ENCODE results near the gene ZFR. TPM values are rescaled to one million over a fixed set of nuclear protein-coding genes. Genes with fewer than 3 reads are reported as not detected.

The ZFR gene
- total and polyA plus RNA-seq, 7 donors = 25.8 to 99.9 (median 71.8) TPM

GRCh38 chr5:32474209-32474854 lies 29.8 kb upstream of the ZFR start:
- WGBS, 2 donors = 22 to 63% methylated on average over 9 of the region's 9 CpGs
- TF ChIP-seq POLR2AphosphoS5 (IDR thresholded peaks at IDR 0.05) (no peak), POLR2A (IDR thresholded peaks at IDR 0.05) (no peak), EP300 (IDR thresholded peaks at IDR 0.05) (no peak)
- TF ChIP-seq, protein P1, sequence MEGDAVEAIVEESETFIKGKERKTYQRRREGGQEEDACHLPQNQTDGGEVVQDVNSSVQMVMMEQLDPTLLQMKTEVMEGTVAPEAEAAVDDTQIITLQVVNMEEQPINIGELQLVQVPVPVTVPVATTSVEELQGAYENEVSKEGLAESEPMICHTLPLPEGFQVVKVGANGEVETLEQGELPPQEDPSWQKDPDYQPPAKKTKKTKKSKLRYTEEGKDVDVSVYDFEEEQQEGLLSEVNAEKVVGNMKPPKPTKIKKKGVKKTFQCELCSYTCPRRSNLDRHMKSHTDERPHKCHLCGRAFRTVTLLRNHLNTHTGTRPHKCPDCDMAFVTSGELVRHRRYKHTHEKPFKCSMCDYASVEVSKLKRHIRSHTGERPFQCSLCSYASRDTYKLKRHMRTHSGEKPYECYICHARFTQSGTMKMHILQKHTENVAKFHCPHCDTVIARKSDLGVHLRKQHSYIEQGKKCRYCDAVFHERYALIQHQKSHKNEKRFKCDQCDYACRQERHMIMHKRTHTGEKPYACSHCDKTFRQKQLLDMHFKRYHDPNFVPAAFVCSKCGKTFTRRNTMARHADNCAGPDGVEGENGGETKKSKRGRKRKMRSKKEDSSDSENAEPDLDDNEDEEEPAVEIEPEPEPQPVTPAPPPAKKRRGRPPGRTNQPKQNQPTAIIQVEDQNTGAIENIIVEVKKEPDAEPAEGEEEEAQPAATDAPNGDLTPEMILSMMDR (IDR thresholded peaks at IDR 0.05) = no peak
- no peaks in the 10 kb centered on the region for H3K27me3 ChIP-seq
- DNase-seq = no peak
- H3K4me1 ChIP-seq = no peaks in the 10 kb centered on the region
- H3K9me3 ChIP-seq = no peaks in the 10 kb centered on the region
- intact Hi-C loops (cut with DNase I) = no loop called here
- no peak overlapping the region for H3K4me3 ChIP-seq
- no peak overlapping the region for H3K27ac ChIP-seq
- H3K36me3 ChIP-seq = no peaks in the 10 kb centered on the region

DNA sequence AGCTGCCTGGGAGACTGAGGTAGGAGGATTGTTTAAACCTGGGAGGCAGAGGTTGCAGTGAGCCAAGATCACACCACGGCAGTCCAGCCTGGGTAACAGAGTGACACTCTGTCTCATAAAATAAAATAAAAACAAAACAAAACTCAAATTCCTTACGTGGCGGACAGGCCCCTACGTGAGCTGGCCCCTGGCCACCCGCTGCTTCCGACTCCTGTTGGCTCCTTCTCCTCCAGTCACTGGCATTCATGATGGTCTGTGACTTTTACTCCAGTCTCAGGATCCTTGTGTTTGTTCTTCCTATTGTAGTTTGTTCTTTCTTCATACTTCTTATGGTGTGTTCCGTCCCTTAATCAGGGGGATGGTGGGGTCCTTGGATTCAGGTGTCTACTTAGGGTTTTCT lies 28.5 kb upstream of the ZFR start:
- no peaks in the 10 kb centered on the region for H3K27me3 ChIP-seq
- no peak overlapping the region for H3K4me3 ChIP-seq
- no peak for DNase-seq
- no peaks in the 10 kb centered on the region for H3K9me3 ChIP-seq
- WGBS, 2 donors = 85 to 86% methylated on average over 7 of the region's 7 CpGs
- TF ChIP-seq, protein P1 (IDR thresholded peaks at IDR 0.05) = no peak
- no peak for TF ChIP-seq POLR2AphosphoS5 (IDR thresholded peaks at IDR 0.05)
- TF ChIP-seq EP300 (IDR thresholded peaks at IDR 0.05) = no peak
- no peak for TF ChIP-seq POLR2A (IDR thresholded peaks at IDR 0.05)
- intact Hi-C loops (cut with DNase I) = no loop called here
- no peaks in the 10 kb centered on the region for H3K4me1 ChIP-seq
- H3K27ac ChIP-seq = no peak overlapping the region
- no peaks in the 10 kb centered on the region for H3K36me3 ChIP-seq

DNA sequence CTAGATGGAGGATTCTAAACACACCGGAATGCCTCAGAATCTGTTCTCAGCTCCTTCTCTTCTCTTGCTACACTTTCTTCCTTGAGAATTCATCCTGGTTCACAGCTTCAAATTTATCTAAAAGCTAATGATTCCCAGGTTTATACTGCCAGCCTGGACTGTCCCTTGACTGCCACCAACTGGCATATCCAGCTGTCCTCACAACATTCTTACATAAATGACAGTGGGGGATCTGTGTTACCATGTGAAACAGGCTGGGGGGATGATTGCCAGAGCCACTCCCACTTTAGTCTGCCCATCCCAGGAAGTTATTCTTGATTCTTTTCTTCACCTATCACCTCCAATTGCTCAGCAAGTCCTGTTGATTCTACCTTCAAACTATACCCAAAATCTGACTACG lies 27.2 kb upstream of the ZFR start:
- WGBS, 2 donors = 57 to 87% methylated on average over 2 of the region's 2 CpGs
- TF ChIP-seq EP300 (IDR thresholded peaks at IDR 0.05) (no peak), POLR2A (IDR thresholded peaks at IDR 0.05) (no peak), POLR2AphosphoS5 (IDR thresholded peaks at IDR 0.05) (no peak)
- TF ChIP-seq, protein P1 (IDR thresholded peaks at IDR 0.05) = no peak

DNA sequence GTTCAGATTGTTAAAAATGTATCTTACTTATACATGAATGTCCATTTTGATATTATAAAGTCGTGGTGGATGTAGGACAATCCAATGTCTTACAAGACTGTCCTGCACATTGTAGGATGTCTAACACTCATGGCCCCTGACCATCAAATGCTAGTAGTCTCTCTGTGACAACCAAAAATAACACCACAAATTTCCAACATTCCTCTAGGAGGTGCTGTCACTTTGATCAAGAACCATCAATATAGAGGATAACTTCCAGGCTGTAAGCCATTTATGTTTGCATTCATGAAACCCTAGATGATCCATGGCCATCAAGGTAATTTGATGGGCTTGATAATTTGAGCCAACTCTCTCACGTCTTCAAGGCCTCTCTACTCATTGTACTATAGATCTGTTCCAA lies 20.5 kb upstream of the ZFR start:
- Histone ChIP-seq H3K27me3 (no peaks in the 10 kb centered on the region), H3K36me3 (no peaks in the 10 kb centered on the region), H3K9me3 (no peaks in the 10 kb centered on the region), H3K27ac (no peak overlapping the region), H3K4me3 (no peak overlapping the region), H3K4me1 (no peaks in the 10 kb centered on the region)
- TF ChIP-seq POLR2A (IDR thresholded peaks at IDR 0.05) (no peak), EP300 (IDR thresholded peaks at IDR 0.05) (no peak), POLR2AphosphoS5 (IDR thresholded peaks at IDR 0.05) (no peak)
- TF ChIP-seq, protein P1 (IDR thresholded peaks at IDR 0.05) = no peak
- no peak for DNase-seq
- intact Hi-C loops (cut with DNase I) = no loop called here
- WGBS, 2 donors = 86% methylated on average over 2 of the region's 2 CpGs

More for the DNA sequence above, 27.2 kb upstream of the ZFR start:
- no peak for DNase-seq
- H3K27me3 ChIP-seq = no peaks in the 10 kb centered on the region
- H3K4me1 ChIP-seq = no peaks in the 10 kb centered on the region
- intact Hi-C loops (cut with DNase I) = no loop called here
- no peak overlapping the region for H3K4me3 ChIP-seq
- H3K36me3 ChIP-seq = no peaks in the 10 kb centered on the region
- no peak overlapping the region for H3K27ac ChIP-seq
- H3K9me3 ChIP-seq = no peaks in the 10 kb centered on the region

- no peak overlapping the region for H3K4me3 ChIP-seq
- WGBS, 2 donors = 46 to 85% methylated on average over 1 of the region's 1 CpG
- intact Hi-C loops (cut with DNase I) = no loop called here
- DNase-seq = no peak
- TF ChIP-seq EP300 (IDR thresholded peaks at IDR 0.05) (no peak), POLR2AphosphoS5 (IDR thresholded peaks at IDR 0.05) (no peak), POLR2A (IDR thresholded peaks at IDR 0.05) (no peak)
- TF ChIP-seq, protein P1 (IDR thresholded peaks at IDR 0.05) = no peak
- H3K36me3 ChIP-seq = no peaks in the 10 kb centered on the region
- H3K27me3 ChIP-seq = no peaks in the 10 kb centered on the region
- no peak overlapping the region for H3K27ac ChIP-seq
- no peaks in the 10 kb centered on the region for H3K4me1 ChIP-seq
- H3K9me3 ChIP-seq = no peaks in the 10 kb centered on the region
Observed at GRCh38 chr5:32462618-32463017, 18.1 kb upstream of the ZFR start.
